HepG2 (cell line): ENCODE results near the gene OSBPL8. TPM values are rescaled to one million over a fixed set of nuclear protein-coding genes. Genes with fewer than 3 reads are reported as not detected.

Experiments used
- E2F5 ChIP-seq: sonication (generic); formaldehyde crosslinking; conservative IDR thresholded peaks from 2 replicates; pipeline ENCODE4 v1.4.0; 2020; ENCODE audit warnings: missing genetic modification reagents
- FUBP1 ChIP-seq: sonication (generic); formaldehyde crosslinking; IDR thresholded peaks from 2 replicates; pipeline ENCODE4 v1.5.1; 2020; ENCODE audit warnings: missing genetic modification reagents, mild to moderate bottlenecking, borderline replicate concordance
- MAFG ChIP-seq: sonication (generic); formaldehyde crosslinking; IDR thresholded peaks from 2 replicates; pipeline ENCODE4 v1.5.1; 2020; ENCODE audit warnings: mild to moderate bottlenecking, missing genetic modification reagents
- TFDP1 ChIP-seq: IDR thresholded peaks from 2 replicates; pipeline ENCODE4 v1.6.1; 2016; ENCODE audit warnings: missing compliant biosample characterization, missing genetic modification reagents, borderline replicate concordance
- ZNF160 ChIP-seq: sonication (generic); formaldehyde crosslinking; IDR thresholded peaks from 2 replicates; pipeline ENCODE4 v1.8.0; 2022; ENCODE audit warnings: mild to moderate bottlenecking, inconsistent platforms, missing genetic modification reagents
- ZNF556 ChIP-seq: sonication (generic); formaldehyde crosslinking; IDR thresholded peaks from 2 replicates; pipeline ENCODE4 v1.4.0; 2020; ENCODE audit warnings: mild to moderate bottlenecking, missing genetic modification reagents, borderline replicate concordance
- polyA plus RNA-seq, 8 experiments: library from polyadenylated mRNA; depleted of rRNA in 3 of 8; stranded (reverse) in 7 of 8; unstranded in 1 of 8; fragments of >200 nt; fragmentation: Illumina TruSeq in 4 of 8; extraction: Trizol in 4 of 8; gene quantifications; 2 replicates each; pipeline versions ENCODE4 v1.2.1 to v1.2.3, GENCODE V29; 2011 to 2016; ENCODE audit warnings: low read depth in 4 of 8, missing spikeins in 1 of 8, mixed read lengths in 1 of 8; ENCODE audit not compliant: insufficient read depth in 1 of 8
- total RNA-seq, 5 experiments: library from RNA; depleted of rRNA; stranded (reverse); fragments of >200 nt; fragmentation: Illumina TruSeq; extraction: Trizol; gene quantifications; 2 replicates each; pipeline ENCODE4 v1.2.3, GENCODE V29; 2016; ENCODE audit warnings: low read depth in 1 of 5
- TF ChIP-seq, protein P1 (sequence below), 2 experiments: fragments of 450-650 bp in 1 of 2; sonication (generic) in 1 of 2; formaldehyde crosslinking in 1 of 2; IDR thresholded peaks; 2 replicates each; pipeline versions ENCODE4 v1.6.1 to v1.8.0; 2016 to 2022; ENCODE audit warnings: antibody characterized with exemption in 1 of 2, mild to moderate bottlenecking in 1 of 2, missing genetic modification reagents in 1 of 2
- TF ChIP-seq, protein P2 (sequence below): IDR thresholded peaks from 2 replicates; pipeline ENCODE4 v1.6.1; 2016; ENCODE audit warnings: low read depth, missing genetic modification reagents, missing compliant biosample characterization

OSBPL8 gene
- total and polyA plus RNA-seq, 2 of the 13 experiments (the other 11 are each of a cell fraction or from before 2014, with no cell fraction given): 11.0 to 33.9 TPM

DNA sequence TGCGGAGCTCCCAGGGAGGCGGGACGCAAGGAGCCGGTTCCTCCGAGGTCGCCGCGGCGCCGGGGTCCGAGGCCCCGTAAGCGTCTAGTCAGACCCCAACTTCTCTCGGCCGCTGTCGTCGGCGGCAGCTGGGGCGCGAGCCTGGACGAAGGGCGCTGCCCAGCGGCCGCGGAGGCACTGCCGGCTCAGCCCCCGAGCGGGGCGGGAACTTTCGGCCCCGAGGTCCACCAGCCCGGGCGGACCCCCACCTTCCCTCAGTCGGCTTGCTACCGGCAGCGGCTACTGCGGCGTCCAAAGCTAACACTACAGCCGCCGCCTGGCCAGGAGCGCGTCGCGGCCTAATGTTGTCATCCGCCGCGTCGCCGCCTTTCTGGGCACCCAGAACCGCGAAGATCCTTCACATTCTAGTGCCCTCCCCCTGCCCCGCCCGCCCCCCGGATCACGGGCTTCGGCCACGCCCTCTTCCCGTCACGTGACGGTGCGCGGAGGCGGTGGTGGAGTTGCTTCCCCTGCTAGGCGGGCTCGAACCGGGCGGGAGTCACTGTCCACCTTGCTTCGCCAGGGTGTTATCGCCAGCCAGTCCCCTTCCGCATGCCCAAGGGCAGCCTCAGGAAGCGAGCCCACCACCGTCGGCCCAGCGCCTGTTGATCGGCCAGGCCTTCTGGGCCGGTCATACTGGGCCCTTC is at the start of gene OSBPL8 (continued):
- TF ChIP-seq, protein P1, sequence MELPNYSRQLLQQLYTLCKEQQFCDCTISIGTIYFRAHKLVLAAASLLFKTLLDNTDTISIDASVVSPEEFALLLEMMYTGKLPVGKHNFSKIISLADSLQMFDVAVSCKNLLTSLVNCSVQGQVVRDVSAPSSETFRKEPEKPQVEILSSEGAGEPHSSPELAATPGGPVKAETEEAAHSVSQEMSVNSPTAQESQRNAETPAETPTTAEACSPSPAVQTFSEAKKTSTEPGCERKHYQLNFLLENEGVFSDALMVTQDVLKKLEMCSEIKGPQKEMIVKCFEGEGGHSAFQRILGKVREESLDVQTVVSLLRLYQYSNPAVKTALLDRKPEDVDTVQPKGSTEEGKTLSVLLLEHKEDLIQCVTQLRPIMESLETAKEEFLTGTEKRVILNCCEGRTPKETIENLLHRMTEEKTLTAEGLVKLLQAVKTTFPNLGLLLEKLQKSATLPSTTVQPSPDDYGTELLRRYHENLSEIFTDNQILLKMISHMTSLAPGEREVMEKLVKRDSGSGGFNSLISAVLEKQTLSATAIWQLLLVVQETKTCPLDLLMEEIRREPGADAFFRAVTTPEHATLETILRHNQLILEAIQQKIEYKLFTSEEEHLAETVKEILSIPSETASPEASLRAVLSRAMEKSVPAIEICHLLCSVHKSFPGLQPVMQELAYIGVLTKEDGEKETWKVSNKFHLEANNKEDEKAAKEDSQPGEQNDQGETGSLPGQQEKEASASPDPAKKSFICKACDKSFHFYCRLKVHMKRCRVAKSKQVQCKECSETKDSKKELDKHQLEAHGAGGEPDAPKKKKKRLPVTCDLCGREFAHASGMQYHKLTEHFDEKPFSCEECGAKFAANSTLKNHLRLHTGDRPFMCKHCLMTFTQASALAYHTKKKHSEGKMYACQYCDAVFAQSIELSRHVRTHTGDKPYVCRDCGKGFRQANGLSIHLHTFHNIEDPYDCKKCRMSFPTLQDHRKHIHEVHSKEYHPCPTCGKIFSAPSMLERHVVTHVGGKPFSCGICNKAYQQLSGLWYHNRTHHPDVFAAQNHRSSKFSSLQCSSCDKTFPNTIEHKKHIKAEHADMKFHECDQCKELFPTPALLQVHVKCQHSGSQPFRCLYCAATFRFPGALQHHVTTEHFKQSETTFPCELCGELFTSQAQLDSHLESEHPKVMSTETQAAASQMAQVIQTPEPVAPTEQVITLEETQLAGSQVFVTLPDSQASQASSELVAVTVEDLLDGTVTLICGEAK (IDR thresholded peaks at IDR 0.05): no peak
- TF ChIP-seq, protein P1 (CRISPR knock-in tag; IDR thresholded peaks at IDR 0.05): peak; percentile 88
- TF ChIP-seq MAFG (CRISPR knock-in tag) (no peak), TFDP1 (CRISPR knock-in tag) (peak; percentile 94), ZNF556 (CRISPR knock-in tag) (no peak; the same call in 1 of the 2 replicates), ZNF160 (CRISPR knock-in tag) (peak; percentile 93), FUBP1 (no peak), E2F5 (CRISPR knock-in tag) (peak; percentile 48; the same call in 1 of the 2 replicates)
- TF ChIP-seq, protein P2, sequence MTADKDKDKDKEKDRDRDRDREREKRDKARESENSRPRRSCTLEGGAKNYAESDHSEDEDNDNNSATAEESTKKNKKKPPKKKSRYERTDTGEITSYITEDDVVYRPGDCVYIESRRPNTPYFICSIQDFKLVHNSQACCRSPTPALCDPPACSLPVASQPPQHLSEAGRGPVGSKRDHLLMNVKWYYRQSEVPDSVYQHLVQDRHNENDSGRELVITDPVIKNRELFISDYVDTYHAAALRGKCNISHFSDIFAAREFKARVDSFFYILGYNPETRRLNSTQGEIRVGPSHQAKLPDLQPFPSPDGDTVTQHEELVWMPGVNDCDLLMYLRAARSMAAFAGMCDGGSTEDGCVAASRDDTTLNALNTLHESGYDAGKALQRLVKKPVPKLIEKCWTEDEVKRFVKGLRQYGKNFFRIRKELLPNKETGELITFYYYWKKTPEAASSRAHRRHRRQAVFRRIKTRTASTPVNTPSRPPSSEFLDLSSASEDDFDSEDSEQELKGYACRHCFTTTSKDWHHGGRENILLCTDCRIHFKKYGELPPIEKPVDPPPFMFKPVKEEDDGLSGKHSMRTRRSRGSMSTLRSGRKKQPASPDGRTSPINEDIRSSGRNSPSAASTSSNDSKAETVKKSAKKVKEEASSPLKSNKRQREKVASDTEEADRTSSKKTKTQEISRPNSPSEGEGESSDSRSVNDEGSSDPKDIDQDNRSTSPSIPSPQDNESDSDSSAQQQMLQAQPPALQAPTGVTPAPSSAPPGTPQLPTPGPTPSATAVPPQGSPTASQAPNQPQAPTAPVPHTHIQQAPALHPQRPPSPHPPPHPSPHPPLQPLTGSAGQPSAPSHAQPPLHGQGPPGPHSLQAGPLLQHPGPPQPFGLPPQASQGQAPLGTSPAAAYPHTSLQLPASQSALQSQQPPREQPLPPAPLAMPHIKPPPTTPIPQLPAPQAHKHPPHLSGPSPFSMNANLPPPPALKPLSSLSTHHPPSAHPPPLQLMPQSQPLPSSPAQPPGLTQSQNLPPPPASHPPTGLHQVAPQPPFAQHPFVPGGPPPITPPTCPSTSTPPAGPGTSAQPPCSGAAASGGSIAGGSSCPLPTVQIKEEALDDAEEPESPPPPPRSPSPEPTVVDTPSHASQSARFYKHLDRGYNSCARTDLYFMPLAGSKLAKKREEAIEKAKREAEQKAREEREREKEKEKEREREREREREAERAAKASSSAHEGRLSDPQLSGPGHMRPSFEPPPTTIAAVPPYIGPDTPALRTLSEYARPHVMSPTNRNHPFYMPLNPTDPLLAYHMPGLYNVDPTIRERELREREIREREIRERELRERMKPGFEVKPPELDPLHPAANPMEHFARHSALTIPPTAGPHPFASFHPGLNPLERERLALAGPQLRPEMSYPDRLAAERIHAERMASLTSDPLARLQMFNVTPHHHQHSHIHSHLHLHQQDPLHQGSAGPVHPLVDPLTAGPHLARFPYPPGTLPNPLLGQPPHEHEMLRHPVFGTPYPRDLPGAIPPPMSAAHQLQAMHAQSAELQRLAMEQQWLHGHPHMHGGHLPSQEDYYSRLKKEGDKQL: 0 out of 2 replicates have a peak, but pooled peaks have one; percentile 30
